GM19395 (cell line): ENCODE results near the gene SIRPB2.
A peak's percentile ranks its signal among the peaks of the same experiment; 100 is the strongest.

Experiments
- ATAC-seq: cut with Tn5 transposase; IDR thresholded peaks from one replicate; pipeline ENCODE4 v1.9.1; 2021; ENCODE audit warnings: mild to moderate bottlenecking, moderate library complexity; ENCODE audit not compliant: unreplicated experiment

Gene SIRPB2

DNA sequence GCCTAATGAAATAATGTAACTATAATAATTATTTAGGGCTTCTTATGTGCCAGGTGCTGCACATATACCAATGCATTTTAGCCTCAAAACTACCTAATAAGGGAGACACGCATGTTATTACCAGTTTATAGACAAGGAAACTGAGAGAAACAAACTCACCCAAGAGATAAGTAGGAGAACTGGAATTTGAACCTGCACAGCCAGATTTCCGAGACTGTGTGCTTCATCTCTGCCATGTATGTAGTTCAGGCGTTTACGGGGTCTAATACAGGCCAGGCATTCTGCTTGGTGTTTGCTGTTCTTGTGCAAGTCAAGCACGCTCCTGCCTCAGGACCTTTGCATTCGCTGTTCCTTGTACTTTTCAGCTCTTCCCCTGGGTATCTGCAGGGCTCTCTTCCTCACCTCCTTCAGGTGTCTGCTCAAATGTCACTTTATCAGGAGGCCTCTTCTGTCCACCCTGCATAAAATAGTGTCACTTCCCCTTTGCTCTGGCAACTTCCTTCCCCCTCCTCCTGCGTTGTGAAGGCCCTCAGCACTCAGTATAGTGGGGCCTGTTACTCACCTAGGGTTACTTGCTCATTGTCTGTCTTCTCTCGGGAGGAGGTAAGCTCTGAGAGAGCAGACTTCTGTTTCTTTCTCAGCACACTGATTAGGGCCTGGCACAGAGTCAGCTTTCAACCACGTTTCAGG lies 18.5 kb downstream of the SIRPB2 start:
- no peak for ATAC-seq

DNA sequence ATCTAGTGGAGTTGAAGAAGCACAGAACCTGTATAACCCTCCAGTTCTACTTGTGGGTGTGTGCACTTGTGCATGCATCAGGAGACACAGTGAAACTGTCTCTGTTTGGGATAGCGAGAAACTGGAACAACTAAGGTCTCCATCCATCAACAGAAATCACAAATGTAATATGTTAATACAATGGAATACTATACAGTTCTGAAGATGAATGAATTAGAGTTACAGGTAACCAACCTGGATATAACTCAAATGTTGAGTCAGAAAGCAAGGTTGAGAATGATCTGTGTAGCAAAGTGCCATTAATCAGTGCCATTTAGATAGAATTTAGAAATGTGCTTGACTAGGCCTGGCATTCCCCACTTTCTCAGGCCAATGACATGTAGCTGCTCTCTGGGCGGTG lies 20.0 kb downstream of the SIRPB2 start:
- no peak for ATAC-seq

DNA sequence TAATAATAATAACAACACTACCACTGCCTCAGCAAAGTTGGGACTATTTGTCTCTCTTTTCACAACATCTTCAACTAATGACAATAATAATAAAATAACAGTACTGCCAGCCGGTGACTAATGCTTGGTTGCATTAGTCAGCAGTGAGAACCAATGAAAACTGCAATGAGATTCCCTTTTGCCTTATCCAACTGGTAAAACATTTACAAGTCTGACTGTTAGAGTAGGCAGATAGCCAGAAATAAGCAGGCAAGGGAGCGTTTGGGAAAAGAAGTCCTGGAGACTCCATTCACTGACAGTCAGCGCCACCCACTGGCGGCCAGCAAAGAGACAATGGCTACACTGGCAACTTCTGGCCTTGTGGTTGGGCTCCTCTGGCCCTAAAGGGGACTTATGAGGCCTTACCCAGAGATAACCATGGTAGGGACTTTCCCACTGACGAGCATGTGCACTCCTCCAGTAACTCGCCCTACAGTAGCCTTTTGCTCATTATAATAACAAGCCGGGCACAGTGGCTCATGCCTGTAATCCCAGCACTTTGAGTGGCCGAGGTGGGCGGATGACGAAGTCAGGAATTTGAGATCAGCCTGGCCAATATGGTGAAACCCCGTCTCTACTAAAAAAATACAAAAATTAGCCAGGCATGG lies 21.2 kb downstream of the SIRPB2 start:
- no peak for ATAC-seq

DNA sequence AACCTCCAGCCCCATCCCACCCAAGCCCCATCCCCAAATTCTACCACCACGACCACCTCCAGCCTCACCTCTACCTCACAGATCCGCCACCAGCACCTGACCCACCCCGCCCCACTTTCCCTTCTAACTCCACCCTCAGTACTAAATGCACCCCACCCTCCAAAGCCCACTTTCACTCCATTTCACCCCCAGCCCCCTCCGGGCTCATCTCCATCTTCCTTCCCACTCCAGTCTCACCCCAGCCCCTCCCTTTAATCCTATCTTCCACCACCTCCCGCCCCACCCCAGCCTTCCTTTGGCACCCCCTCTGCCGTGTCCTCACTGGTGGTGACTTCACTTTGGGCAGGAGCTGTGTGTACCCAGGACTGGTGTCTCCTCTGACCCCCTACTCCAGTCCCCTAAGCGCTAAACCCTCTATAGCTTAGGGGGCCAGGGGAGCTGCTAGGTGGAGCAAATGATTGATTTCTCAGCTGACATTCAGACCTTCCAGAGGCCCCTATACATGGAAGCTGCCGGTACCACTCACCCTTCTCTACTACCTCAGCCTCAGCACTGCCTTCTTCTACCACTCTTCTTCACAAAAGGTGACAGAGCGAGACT lies 21.8 kb downstream of the SIRPB2 start:
- no peak for ATAC-seq

DNA sequence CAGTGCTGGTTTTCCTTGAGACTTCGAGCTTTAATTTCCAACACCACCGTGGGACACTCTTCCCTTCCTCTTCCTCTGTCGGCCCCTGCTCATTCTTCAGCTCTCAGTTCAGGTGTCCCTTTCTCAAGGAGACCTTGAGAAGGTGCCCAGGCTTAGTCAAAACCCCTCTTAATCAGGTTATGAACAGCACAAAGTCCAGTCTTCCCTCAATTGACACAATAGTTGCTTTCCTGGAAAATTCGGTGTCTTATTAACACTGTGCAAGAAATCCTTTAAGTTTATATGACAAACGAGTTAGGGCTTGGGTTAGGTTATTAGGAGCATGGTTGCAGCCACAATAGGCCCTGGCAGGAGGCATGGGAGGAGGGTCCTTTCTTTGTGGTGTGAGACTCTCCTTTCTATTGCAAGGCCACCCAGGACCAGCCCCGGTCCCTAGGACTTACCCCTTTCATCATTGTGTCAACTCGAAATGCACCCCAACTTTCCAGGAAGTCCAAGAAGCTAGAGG lies 23.0 kb downstream of the SIRPB2 start:
- ATAC-seq: no peak

DNA sequence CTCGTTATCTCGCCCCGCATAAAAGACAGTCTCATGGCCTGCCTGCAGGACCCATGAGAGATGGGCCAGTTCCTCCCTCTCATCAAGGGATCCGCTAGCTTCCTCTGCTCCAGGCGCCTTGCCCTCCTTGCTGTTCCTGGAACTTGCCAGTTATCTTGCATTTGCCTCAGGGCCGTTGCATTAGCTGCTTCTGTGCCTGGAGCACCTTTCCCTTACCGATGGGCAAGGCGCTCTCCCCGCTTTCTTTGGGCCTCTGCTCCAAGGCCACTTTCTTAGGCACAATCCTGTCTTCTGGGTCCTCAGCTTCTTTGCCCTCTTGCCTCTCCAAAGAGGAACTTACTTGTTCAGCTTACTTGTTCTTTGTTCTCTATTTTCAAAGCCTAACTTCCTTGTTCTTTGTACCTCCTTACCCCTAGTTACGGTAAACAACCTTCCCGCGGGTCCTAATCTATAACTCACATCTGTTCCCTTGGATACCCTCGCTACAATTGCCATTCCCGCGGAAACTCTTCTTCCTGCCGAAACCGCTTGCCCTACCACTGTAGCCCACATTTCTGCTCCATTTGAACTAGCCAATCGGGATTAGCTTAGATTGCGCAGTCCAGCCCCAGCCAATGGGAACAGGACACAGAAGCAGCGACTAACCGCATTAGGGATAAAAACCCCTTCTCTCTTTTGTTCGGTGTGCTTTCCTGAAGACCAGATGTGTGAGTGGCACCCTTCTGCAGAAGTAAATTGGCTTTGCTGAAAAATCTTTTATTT lies 23.7 kb downstream of the SIRPB2 start:
- ATAC-seq: no peak

DNA sequence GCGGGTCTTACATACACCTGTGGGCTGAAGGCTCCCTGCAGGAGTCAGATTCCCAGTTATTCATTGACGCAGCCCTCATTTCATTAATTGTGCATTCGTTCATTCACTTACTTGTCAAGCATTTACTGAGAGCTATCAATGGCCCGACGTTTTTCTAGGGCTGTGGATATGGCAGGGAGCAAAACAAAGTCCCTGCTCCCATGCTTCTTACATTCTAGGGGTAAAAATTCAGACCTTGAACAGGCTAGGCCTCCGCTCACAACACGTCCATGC lies 24.2 kb downstream of the SIRPB2 start:
- no peak for ATAC-seq

DNA sequence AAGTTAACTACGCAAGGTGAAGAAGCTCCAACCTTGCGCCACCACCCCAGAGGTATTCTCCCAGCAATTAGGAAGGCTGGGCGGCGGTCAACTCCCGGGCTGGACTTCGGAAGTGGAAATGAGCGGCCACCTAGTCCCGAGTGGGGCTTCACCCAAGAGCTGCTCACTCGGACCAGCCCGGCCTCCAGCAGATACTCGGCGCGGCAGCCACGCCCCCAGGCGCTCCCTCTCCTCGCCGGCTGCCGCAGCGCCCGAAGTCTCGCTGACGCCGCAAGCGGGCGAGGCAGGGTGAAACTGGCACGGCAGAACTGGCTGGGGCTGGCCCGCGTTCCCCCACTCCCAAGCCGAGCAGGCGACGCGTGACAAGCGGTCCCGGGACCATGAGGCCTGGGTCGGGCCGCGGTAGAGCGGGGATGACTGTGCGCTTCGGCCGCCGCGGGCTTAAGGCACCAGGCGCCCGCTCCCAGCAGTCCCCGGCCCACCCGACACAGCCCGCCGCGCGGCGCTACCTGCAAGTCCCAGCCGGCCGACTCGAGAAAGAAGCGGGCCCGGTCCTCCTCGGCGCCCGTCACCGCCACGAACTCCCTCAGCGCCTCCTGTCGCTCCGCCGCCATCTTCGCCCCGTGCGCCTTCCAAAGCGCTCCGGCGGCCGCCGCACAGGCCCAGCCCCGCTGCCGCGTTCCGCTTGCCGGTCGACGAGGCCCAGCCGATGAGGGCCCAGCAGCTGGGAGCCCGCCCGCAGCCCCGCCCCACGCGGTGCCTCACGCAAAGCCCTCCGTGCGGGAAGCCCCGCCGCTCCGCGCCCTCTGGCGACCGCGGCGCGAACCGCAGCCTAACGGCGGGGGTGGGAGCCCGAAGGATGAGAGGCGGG lies 24.8 kb downstream of the SIRPB2 start, which contains the start of gene NSFL1C:
NSFL1C (minus strand) TSS at position 639 of the 871 bp plus-strand sequence; CDS start at position 614, 25 bp downstream.
- peak; percentile 85 for ATAC-seq

DNA sequence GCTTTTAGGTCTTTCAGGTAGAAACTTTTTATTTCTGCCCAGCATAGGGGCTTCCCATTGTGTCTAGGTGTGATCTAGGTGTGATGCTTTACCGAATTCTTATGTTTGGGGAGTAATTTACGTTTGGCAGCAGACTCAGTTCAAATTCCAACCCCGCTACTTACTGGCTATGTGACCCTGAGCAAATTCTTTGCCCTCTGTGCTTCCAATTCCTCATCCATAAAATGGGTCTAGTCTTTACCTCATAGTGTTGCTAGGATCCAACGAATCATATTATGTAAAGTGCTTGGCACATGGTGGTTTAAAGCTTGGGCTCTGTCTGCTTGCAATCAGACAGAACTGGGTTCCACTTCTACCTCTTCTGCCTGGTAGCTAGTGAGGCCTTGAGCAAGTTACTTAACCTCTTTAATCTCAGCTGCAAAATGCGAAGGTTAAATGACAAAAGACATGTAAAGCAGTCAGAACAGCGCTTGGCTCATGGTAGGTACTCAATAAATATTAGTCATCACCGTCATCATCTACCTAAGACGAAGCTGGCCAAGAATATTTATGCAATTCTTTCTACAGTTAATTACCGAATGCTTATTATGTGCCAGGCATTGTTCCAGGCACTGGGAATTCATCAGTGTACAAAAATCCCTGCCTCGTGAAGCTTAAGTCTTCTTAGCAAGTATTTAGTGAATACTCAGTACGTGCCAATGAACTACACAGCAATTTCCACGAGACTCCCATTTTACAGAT lies 25.6 kb downstream of the SIRPB2 start:
- ATAC-seq: no peak

DNA sequence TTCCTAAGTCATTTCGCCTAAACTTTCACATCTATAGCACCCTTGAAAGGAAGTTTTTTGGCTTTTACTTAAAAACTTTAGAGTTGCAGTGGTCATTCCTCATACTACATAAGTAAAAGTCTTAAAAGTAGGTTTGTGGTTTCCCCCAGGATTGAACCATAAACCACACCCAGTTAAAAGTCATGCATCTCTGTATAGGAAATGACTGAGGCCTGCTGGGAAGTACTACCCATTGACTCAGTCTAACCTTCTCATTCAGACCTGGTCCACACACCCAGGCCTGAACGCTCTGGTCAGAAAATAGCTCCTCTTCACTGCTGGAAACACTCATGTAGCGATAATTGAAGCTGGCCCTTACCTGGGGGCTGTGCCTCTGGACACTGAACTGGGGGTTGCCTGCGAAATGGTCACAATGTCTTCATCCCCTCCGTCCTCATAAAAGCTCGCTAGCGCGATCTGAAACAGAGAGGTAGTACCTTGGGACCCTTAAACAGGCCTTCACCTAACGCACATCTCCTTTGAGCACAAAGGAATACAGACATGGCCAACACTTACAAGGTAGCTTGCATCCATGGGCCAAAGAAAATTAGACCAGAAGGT lies 27.1 kb downstream of the SIRPB2 start:
- ATAC-seq: no peak

DNA sequence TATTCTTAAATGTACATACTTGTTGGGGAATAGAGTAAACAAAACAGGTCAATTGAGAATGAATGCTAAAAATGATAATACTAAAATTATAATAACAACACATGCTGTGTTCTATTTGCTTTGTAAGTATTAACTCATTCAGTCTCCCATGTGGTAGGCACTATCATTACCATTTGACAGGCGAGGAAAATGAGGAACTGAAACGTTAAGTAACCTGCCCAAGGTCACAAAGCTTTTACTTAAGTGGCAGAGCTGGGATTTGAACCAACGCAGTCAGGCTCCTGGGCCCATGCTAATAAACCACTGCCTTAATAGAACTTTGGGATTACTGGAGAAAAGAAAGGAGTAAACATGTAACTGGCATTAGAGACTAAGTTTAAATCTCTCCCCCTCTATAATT lies 28.4 kb downstream of the SIRPB2 start:
- no peak for ATAC-seq

DNA sequence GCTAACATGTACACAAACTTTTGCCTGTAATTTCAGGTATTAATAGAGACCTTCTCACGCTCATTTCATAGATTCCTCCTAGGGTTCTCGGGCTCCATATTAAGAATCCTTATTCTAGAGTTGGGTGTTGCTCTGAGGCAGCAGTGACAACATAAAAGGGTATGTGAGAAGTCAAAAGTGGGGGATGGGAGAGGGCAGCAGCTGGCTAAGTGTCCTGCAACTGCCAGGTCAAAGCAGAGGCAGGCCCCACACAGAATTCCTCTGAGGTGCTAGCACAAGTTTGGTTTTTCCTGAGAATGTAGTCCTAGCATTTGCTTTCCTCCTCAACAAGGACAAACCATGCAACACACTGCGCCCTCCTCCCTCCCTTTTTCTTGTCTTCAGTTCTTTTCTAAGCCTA lies 29.2 kb downstream of the SIRPB2 start:
- ATAC-seq: no peak

DNA sequence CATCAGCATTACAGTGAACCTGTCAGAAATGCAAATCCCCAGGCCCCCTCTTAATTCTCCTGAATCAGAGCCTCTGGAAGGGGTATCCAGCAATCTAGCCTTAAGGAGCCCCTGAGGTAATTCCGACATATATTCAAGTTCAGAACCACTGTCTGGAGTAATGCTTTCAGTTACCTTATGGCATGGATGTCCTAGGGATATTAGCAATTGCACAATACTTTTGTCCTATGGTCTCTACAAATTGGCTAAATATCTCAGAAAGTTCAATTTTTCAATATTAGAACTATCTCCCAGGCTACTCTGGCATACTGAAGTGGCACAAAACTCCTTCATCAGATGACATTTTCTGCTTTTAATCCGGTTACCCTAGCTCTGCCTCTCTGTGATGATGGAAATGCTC lies 30.9 kb downstream of the SIRPB2 start:
- ATAC-seq: no peak

DNA sequence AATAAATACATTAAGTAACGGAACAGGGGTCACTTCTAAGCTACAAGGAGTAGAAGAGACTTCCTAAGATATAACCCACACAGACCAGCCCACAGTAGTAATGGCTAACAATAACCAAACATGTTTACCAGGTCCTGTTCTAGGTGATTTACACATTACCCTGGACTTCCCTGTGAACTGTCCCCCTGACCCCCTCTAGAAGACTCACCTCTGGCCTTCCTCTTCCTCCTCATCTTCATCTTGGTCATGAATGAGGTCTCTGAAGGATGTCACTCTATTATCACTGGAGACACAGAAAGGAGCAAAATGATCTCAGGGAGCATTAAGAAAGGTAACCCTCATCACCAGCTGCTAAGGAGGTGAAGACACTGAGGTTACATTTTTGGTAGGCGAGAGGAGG lies 33.2 kb downstream of the SIRPB2 start:
- ATAC-seq: no peak

DNA sequence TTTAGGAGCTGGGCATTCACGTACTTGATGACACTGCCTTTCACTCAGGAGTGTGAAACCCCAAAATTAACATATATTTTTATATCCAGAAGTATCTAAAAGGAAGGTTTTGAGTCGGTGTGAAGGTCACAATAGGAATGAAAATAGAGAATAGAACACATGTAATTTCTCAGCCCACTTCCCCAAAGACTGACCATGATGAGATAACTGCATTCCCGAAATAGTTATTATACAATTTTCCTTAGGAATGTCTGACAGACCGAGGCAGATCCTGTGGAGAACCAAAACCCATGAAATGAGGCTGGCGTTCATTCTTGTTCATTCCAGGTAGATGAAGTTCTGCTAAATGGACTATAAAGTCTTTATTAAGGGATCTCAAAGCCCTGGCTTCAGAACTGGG lies 34.9 kb downstream of the SIRPB2 start:
- ATAC-seq: no peak

DNA sequence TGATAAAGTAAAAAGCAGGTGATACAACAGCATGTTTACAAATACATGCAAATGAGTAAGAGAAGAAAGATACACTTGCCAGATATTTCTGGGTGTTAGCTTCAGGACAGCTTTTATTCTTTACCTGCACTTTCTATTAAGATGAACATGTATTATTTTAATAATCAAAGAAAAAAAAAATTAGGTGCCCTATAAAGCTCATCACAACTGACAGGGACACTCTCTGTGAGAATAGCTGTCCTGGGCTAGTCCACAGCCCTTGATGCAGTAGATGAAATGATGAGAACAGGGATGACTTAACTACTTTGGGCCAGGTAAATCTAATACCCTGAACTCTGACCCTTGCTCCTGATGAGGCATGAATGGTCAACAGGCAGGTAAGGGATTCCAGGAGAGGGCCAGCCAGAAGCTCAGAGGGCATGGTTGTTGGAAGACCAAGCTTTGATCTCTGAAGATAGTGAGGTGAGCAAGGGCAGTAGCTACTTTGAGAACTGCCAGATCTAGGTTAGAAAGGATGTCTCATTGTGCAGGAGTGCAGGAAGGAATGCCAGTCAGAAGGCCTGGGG lies 40.2 kb downstream of the SIRPB2 start:
- no peak for ATAC-seq

DNA sequence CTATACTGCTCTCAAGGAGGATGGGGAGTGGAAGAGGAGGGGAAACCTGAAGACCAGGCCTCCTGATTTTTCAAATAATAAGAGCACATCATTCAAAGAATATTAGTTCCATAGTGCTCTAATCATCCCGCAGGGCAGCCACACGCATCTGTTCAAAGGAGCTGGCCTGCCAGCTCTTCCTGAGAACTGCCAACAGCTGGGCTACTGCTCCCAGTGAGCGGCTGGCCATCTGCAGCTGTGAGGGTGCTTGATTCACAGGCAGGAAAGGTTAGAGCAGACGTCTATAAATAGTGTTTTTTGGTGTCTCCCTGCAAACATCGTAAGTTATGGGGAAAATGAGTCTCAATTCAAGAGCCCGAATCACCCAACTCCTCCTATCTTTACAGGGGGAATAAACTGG lies 41.9 kb downstream of the SIRPB2 start:
- no peak for ATAC-seq

DNA sequence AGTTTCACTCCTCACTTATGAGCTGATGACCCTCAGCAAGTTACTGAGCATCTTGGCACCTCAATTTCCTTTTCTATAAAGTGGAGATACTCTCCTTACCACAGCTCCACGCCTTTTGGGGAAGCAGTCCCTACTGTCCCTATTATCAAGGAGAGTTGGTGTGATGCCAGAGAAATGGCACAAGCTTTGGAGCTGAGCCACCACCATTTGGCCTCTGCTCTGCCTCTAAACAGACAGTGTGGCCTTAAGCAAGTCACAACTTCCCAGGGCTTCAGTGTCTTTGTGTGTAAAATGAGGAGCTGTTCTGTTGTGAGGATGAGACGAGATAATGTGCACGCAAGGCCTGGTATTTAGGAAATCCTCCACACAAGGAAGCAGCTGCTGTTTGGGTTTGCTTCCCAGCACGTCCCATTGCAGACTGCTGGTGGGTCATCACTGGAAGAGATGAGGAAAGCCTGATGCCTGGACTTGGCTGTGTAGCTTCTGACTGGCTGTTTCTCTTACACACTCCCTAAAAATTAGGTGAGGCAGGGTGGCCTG lies 43.1 kb downstream of the SIRPB2 start:
- ATAC-seq: no peak

DNA sequence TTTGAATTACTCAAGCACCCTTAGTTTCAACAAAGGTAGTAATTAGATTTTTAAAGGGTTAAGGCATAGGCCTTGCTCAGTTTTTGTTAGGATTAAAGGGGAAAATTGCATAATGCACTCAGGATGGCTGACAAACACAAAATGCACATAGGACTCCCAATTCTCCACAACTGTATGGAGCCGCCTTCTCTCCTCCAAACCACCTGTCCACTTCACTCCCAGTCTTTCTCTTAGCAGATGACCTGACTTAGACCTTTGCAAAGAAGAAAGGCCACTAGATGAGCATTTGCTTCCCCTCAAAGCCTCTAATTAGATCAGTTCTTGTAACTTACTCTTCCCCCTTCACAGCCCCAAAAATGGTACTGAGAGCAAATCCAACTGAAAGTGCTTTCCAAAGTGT lies 44.7 kb downstream of the SIRPB2 start:
- no peak for ATAC-seq
